ENCODE data around the gene OR7G2.
"Not testable (repeated sequence)": the region's sequence is repeated elsewhere in the genome, so short reads cannot be mapped to it uniquely, and the experiment has no call there.

Gene OR7G2

GRCh38 chr19:9126900-9127405 is 19.7 kb upstream of the OR7G2 start, which contains the start of gene OR7G3:
Gene OR7G3 (minus strand): TSS chr19:9126950. CDS start chr19:9126950, 0 bp downstream.
- peaks cover 16% of the 10 kb centered on the region for H3K27me3 Mint-ChIP-seq
- peaks cover 12% of the 10 kb centered on the region for H3K4me1 Mint-ChIP-seq
- no peak for ATAC-seq (ENCODE audit: low read depth)
- H3K9me3 Mint-ChIP-seq: peaks cover 3% of the 10 kb centered on the region
- peaks cover 3% of the 10 kb centered on the region for H3K36me3 Mint-ChIP-seq
- no peak for DNase-seq (ENCODE audit: low spot score in 2 of 2)
- no peak within 1 kb of the TSS for H3K27ac Mint-ChIP-seq
- H3K4me3 Mint-ChIP-seq: no peak within 1 kb of the TSS

GRCh38 chr19:9116547-9116946 is 9.3 kb upstream of the OR7G2 start:
- peaks cover 2% of the 10 kb centered on the region for H3K36me3 Mint-ChIP-seq
- no peak overlapping the region for H3K4me3 Mint-ChIP-seq
- no peak for ATAC-seq (ENCODE audit: low read depth)
- H3K4me1 Mint-ChIP-seq: no peaks in the 10 kb centered on the region
- H3K27me3 Mint-ChIP-seq: peaks cover 2% of the 10 kb centered on the region
- H3K27ac Mint-ChIP-seq: no peak overlapping the region
- no peak for DNase-seq (ENCODE audit: low spot score in 2 of 2)
- H3K9me3 Mint-ChIP-seq: peaks cover 2% of the 10 kb centered on the region

- Mint-ChIP-seq H3K27me3 (peaks cover 2% of the 10 kb centered on the region), H3K4me3 (no peak within 1 kb of the TSS), H3K27ac (no peak within 1 kb of the TSS), H3K9me3 (no peaks in the 10 kb centered on the region), H3K36me3 (no peaks in the 10 kb centered on the region), H3K4me1 (no peaks in the 10 kb centered on the region)
- ATAC-seq (ENCODE audit: low read depth) (no peak), DNase-seq (ENCODE audit: low spot score in 2 of 2) (no peak)
Observed at GRCh38 chr19:9115307-9115813, 8.1 kb upstream of the OR7G2 start, which contains the start of gene OR7G1. Gene OR7G1 (minus strand): TSS chr19:9115763. CDS start chr19:9115763, 0 bp downstream.

GRCh38 chr19:9109959-9110358 is 2.7 kb upstream of the OR7G2 start:
- no peak for ATAC-seq (ENCODE audit: low read depth)
- Mint-ChIP-seq H3K27ac (no peak overlapping the region), H3K36me3 (no peaks in the 10 kb centered on the region), H3K4me1 (no peaks in the 10 kb centered on the region), H3K27me3 (peaks cover 7% of the 10 kb centered on the region), H3K9me3 (peaks cover 2% of the 10 kb centered on the region), H3K4me3 (no peak overlapping the region)
- DNase-seq (ENCODE audit: low spot score in 2 of 2): no peak

GRCh38 chr19:9086761-9087160 is 20.5 kb downstream of the OR7G2 start, which contains the start of gene OR1M1:
Gene OR1M1 (plus strand): TSS chr19:9087061. CDS start chr19:9093245, 6,184 bp downstream.
- H3K9me3 Mint-ChIP-seq: no peaks in the 10 kb centered on the region
- H3K36me3 Mint-ChIP-seq: no peaks in the 10 kb centered on the region
- no peak within 1 kb of the TSS for H3K4me3 Mint-ChIP-seq
- peaks cover 4% of the 10 kb centered on the region for H3K27me3 Mint-ChIP-seq
- no peak for DNase-seq (ENCODE audit: low spot score in 2 of 2)
- H3K27ac Mint-ChIP-seq: no peak within 1 kb of the TSS
- no peaks in the 10 kb centered on the region for H3K4me1 Mint-ChIP-seq
- no peak for ATAC-seq (ENCODE audit: low read depth)

GRCh38 chr19:9078651-9079050 is 28.6 kb downstream of the OR7G2 start:
- peaks cover 3% of the 10 kb centered on the region for H3K4me1 Mint-ChIP-seq
- ATAC-seq (ENCODE audit: low read depth) (no peak), DNase-seq (ENCODE audit: low spot score in 2 of 2) (no peak)
- no peaks in the 10 kb centered on the region for H3K9me3 Mint-ChIP-seq
- H3K36me3 Mint-ChIP-seq: no peaks in the 10 kb centered on the region
- no peak overlapping the region for H3K4me3 Mint-ChIP-seq
- H3K27me3 Mint-ChIP-seq: no peaks in the 10 kb centered on the region
- H3K27ac Mint-ChIP-seq: no peak overlapping the region

- Mint-ChIP-seq H3K27ac (no peak overlapping the region), H3K4me3 (no peak overlapping the region), H3K4me1 (peaks cover 3% of the 10 kb centered on the region), H3K27me3 (no peaks in the 10 kb centered on the region), H3K9me3 (no peaks in the 10 kb centered on the region), H3K36me3 (no peaks in the 10 kb centered on the region)
- ATAC-seq (ENCODE audit: low read depth): no peak
- DNase-seq (ENCODE audit: low spot score in 2 of 2): no peak
Observed at GRCh38 chr19:9076901-9077300, 30.4 kb downstream of the OR7G2 start.

GRCh38 chr19:9075064-9075949 is 32.0 kb downstream of the OR7G2 start:
- ATAC-seq (ENCODE audit: low read depth) (no peak), DNase-seq (ENCODE audit: low spot score in 2 of 2) (no peak)
- Mint-ChIP-seq H3K9me3 (no peaks in the 10 kb centered on the region), H3K27ac (no peak overlapping the region), H3K27me3 (no peaks in the 10 kb centered on the region), H3K4me3 (no peak overlapping the region), H3K4me1 (peaks cover 3% of the 10 kb centered on the region), H3K36me3 (no peaks in the 10 kb centered on the region)

- H3K4me3 Mint-ChIP-seq: no peak overlapping the region
- H3K36me3 Mint-ChIP-seq: no peaks in the 10 kb centered on the region
- no peaks in the 10 kb centered on the region for H3K9me3 Mint-ChIP-seq
- H3K27ac Mint-ChIP-seq: no peak overlapping the region
- no peaks in the 10 kb centered on the region for H3K27me3 Mint-ChIP-seq
- ATAC-seq (ENCODE audit: low read depth) (no peak), DNase-seq (ENCODE audit: low spot score in 2 of 2) (no peak)
- no peaks in the 10 kb centered on the region for H3K4me1 Mint-ChIP-seq
Observed at GRCh38 chr19:9073806-9074205, 33.5 kb downstream of the OR7G2 start.

- not testable (repeated sequence) for H3K4me3 Mint-ChIP-seq; DNase-seq (ENCODE audit: low spot score in 2 of 2); H3K27me3 Mint-ChIP-seq; H3K9me3 Mint-ChIP-seq; H3K36me3 Mint-ChIP-seq; ATAC-seq (ENCODE audit: low read depth); H3K4me1 Mint-ChIP-seq; H3K27ac Mint-ChIP-seq
Observed at GRCh38 chr19:9071720-9072119, 35.6 kb downstream of the OR7G2 start.

GRCh38 chr19:9070066-9070465 is 37.2 kb downstream of the OR7G2 start:
- ATAC-seq (ENCODE audit: low read depth) (no peak), DNase-seq (ENCODE audit: low spot score in 2 of 2) (no peak)
- Mint-ChIP-seq H3K36me3 (no peaks in the 10 kb centered on the region), H3K27me3 (no peaks in the 10 kb centered on the region), H3K4me1 (no peaks in the 10 kb centered on the region), H3K9me3 (peaks cover 2% of the 10 kb centered on the region), H3K27ac (no peak overlapping the region), H3K4me3 (no peak overlapping the region)

- H3K36me3 Mint-ChIP-seq: no peaks in the 10 kb centered on the region
- H3K9me3 Mint-ChIP-seq: peaks cover 3% of the 10 kb centered on the region
- no peak for ATAC-seq (ENCODE audit: low read depth)
- H3K4me1 Mint-ChIP-seq: no peaks in the 10 kb centered on the region
- H3K4me3 Mint-ChIP-seq: no peak overlapping the region
- no peak for DNase-seq (ENCODE audit: low spot score in 2 of 2)
- H3K27ac Mint-ChIP-seq: no peak overlapping the region
- H3K27me3 Mint-ChIP-seq: no peaks in the 10 kb centered on the region
Observed at GRCh38 chr19:9065457-9066014, 41.7 kb downstream of the OR7G2 start.

- ATAC-seq (ENCODE audit: low read depth) (no peak), DNase-seq (ENCODE audit: low spot score in 2 of 2) (no peak)
- Mint-ChIP-seq H3K27me3 (peaks cover 2% of the 10 kb centered on the region), H3K36me3 (peaks cover 2% of the 10 kb centered on the region), H3K4me1 (no peaks in the 10 kb centered on the region), H3K4me3 (no peak overlapping the region), H3K9me3 (peaks cover 5% of the 10 kb centered on the region), H3K27ac (no peak overlapping the region)
Observed at GRCh38 chr19:9061879-9062278, 45.4 kb downstream of the OR7G2 start.

All from memory B cell (primary cell).